SHP77 treated with DMSO at 0.1 percent for 48 hours (cell line): ENCODE measurements around the gene ASCC1.
"Not testable (repeated sequence)": the region's sequence is repeated elsewhere in the genome, so short reads cannot be mapped to it uniquely, and the experiment has no call there.

ENCODE experiments used
- DNase-seq: peaks from one replicate; lab custom pipeline; 2025; lab: John Stamatoyannopoulos, UW

ASCC1 gene

GRCh38 chr10:72248468-72249151 lies 32.5 kb upstream of the ASCC1 start:
- no peak for DNase-seq

GRCh38 chr10:72245949-72246525 lies 30.0 kb upstream of the ASCC1 start:
- DNase-seq, result no peak

- no peak for DNase-seq
These were observed 28.5 kb upstream of the ASCC1 start for GRCh38 chr10:72244573-72245038.

GRCh38 chr10:72243822-72244437 lies 27.9 kb upstream of the ASCC1 start:
- no peak for DNase-seq

- no peak for DNase-seq
These were observed 26.6 kb upstream of the ASCC1 start for GRCh38 chr10:72242675-72243074.

GRCh38 chr10:72241691-72242252 lies 25.7 kb upstream of the ASCC1 start:
- no peak for DNase-seq

- DNase-seq, result no peak
These were observed 24.3 kb upstream of the ASCC1 start for GRCh38 chr10:72240371-72240770.

GRCh38 chr10:72239409-72239808 lies 23.3 kb upstream of the ASCC1 start:
- DNase-seq, result no peak

GRCh38 chr10:72238392-72239175 lies 22.5 kb upstream of the ASCC1 start:
- DNase-seq, result no peak

GRCh38 chr10:72235544-72236279 lies 19.6 kb upstream of the ASCC1 start:
- no peak for DNase-seq

GRCh38 chr10:72234560-72235095 lies 18.6 kb upstream of the ASCC1 start:
- DNase-seq, result no peak

GRCh38 chr10:72233621-72234020 lies 17.5 kb upstream of the ASCC1 start:
- no peak for DNase-seq

GRCh38 chr10:72229261-72230251 lies 13.5 kb upstream of the ASCC1 start:
- DNase-seq, result peak; percentile 29

GRCh38 chr10:72228318-72228751 lies 12.3 kb upstream of the ASCC1 start:
- DNase-seq, result no peak

GRCh38 chr10:72227826-72228225 lies 11.8 kb upstream of the ASCC1 start:
- no peak for DNase-seq

GRCh38 chr10:72226418-72227027 lies 10.4 kb upstream of the ASCC1 start:
- no peak for DNase-seq

GRCh38 chr10:72224191-72224590 lies 8.1 kb upstream of the ASCC1 start:
- DNase-seq, result not testable (repeated sequence)

- no peak for DNase-seq
These were observed 7.6 kb upstream of the ASCC1 start for GRCh38 chr10:72223743-72224101.

- DNase-seq, result no peak
These were observed 5.2 kb upstream of the ASCC1 start for GRCh38 chr10:72221278-72221677.

- DNase-seq, result no peak
These were observed 4.6 kb upstream of the ASCC1 start for GRCh38 chr10:72220637-72221036.
